ENCODE data around the gene SYNE1. TPM values are rescaled to one million over a fixed set of nuclear protein-coding genes. Genes with fewer than 3 reads are reported as not detected.

Gene SYNE1
- total and polyA plus RNA-seq, 10 of the 15 experiments (the other 5 are each of a cell fraction or from before 2014, with no cell fraction given): 2.3 to 28.7 (median 14.1) TPM

DNA sequence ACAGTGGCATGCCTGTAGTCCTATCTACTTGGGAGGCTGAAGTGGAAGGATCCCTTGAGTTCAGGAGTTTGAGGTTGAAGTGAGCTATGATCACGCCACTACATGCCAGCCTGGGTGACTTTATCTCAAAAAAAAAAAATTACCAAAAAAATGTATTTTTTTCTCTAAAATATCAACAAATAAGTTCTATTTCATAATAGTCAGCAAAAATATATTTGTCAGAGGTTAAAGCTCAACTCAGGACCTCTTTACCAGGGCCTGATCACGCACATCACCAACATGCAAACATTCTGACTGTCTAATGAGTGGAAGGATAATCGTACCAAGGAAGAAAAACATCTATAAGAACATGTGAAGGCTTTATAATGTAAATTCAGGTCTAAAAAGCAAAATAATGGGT lies 387.0 kb downstream of the SYNE1 start:
- 99% methylated on average over 3 of the region's 3 CpGs for WGBS (ENCODE audit: insufficient coverage, insufficient replicate concordance, low lambda C conversion rate, missing lambda C conversion rate)
- H3K9me3 ChIP-seq (replicated peaks; ENCODE audit: control insufficient read depth, insufficient read depth, low read length): no peaks in the 10 kb centered on the region
- ChIA-PET RAD21 (ENCODE audit: unreplicated experiment) (no interaction called here), SMC1A (ENCODE audit: uncharacterized antibody, unreplicated experiment) (interaction anchor here (1.0 kb wide), 1 partner anchor 66 kb away, joined by 3 read pairs; no protein-coding TSS in a partner anchor), POLR2A (no interaction called here), CTCF (no interaction called here)
- in situ Hi-C loops (cut with MboI) (no loop called here), intact Hi-C loops (cut with micrococcal nuclease; ENCODE audit: unreplicated experiment) (no loop called here)
- no peaks in the 10 kb centered on the region for H3K79me2 ChIP-seq (ENCODE audit: control insufficient read depth, insufficient read depth, low read length)
- FAIRE-seq (no peak), ATAC-seq (no peak), DNase-seq (ENCODE audit: low read depth, low spot score) (no peak)
- H3K4me3 ChIP-seq: no peak overlapping the region
- no TSS peak for BruUV-seq (replicated peaks)
- H3K27ac ChIP-seq (ENCODE audit: control insufficient read depth, insufficient read depth): no peak overlapping the region
- no peak overlapping the region for H2AFZ ChIP-seq (ENCODE audit: control insufficient read depth, low read depth, low read length)
- peaks cover 0 to 3% of the 10 kb centered on the region in 2 experiments; a peak in 3 of 4 replicates for H3K36me3 ChIP-seq (ENCODE audit: control insufficient read depth in 2 of 2, insufficient read depth in 2 of 2, low read length in 1 of 2)
- no peaks in the 10 kb centered on the region for H3K4me1 ChIP-seq (ENCODE audit: control insufficient read depth, insufficient read depth, low read length)
- H4K20me1 ChIP-seq (ENCODE audit: control insufficient read depth, insufficient read depth): no peaks in the 10 kb centered on the region
- TF ChIP-seq RAD21 (IDR thresholded peaks at IDR 0.05; ENCODE audit: insufficient read depth, low read depth, low read length) (no peak), SREBF1 (IDR thresholded peaks at IDR 0.05; ENCODE audit: low read length) (no peak), IKZF1 (conservative IDR thresholded peaks at IDR 0.05) (no peak), TCF3 (IDR thresholded peaks at IDR 0.05; ENCODE audit: borderline replicate concordance, insufficient read depth, low read depth, low read length) (no peak), RBBP5 (conservative IDR thresholded peaks at IDR 0.05) (no peak), ASH2L (IDR thresholded peaks at IDR 0.05; ENCODE audit: borderline replicate concordance, low read depth) (no peak), BMI1 (IDR thresholded peaks at IDR 0.05; ENCODE audit: borderline replicate concordance) (no peak), ZNF592 (IDR thresholded peaks at IDR 0.05) (no peak), NR2F1 (conservative IDR thresholded peaks at IDR 0.05) (no peak), GATAD2B (conservative IDR thresholded peaks at IDR 0.05; ENCODE audit: low read depth) (no peak), ZNF274 (IDR thresholded peaks at IDR 0.05; ENCODE audit: insufficient read depth, insufficient read length) (no peak), POLR2AphosphoS2 (IDR thresholded peaks at IDR 0.05; ENCODE audit: low read depth, low read length) (no peak)
- H3K4me2 ChIP-seq (ENCODE audit: control insufficient read depth, insufficient read depth): no peak overlapping the region
- no peak overlapping the region for H3K9ac ChIP-seq (ENCODE audit: control insufficient read depth, insufficient read depth, low read length)
- no peaks in the 10 kb centered on the region for H3K27me3 ChIP-seq (replicated peaks in 1 of 2; ENCODE audit: control insufficient read depth in 2 of 2, insufficient read depth in 2 of 2, low read length in 1 of 2)
